ENCODE results near the gene ACSL4. TPM values are rescaled to one million over a fixed set of nuclear protein-coding genes. Genes with fewer than 3 reads are reported as not detected.
"Not testable (repeated sequence)": the region's sequence is repeated elsewhere in the genome, so short reads cannot be mapped to it uniquely, and the experiment has no call there.

ACSL4 gene
- total RNA-seq, 1 experiment from 2014 or later, result 30.2 TPM

- DNase-seq (ENCODE audit: low spot score), result peak; percentile 28
Measured at GRCh38 chrX:109732017-109732801, 848 bp downstream of the ACSL4 start.

- no peak for DNase-seq (ENCODE audit: low spot score)
Measured at GRCh38 chrX:109728173-109728535, 4.9 kb downstream of the ACSL4 start.

GRCh38 chrX:109724971-109725370 is 8.1 kb downstream of the ACSL4 start:
- DNase-seq (ENCODE audit: low spot score), result not testable (repeated sequence)

GRCh38 chrX:109720947-109721346 is 12.1 kb downstream of the ACSL4 start:
- DNase-seq (ENCODE audit: low spot score), result no peak

- no peak for DNase-seq (ENCODE audit: low spot score)
Measured at GRCh38 chrX:109719264-109719663, 13.8 kb downstream of the ACSL4 start.

GRCh38 chrX:109716431-109717028 is 16.5 kb downstream of the ACSL4 start:
- DNase-seq (ENCODE audit: low spot score), result no peak

- no peak for DNase-seq (ENCODE audit: low spot score)
Measured at GRCh38 chrX:109714340-109714958, 18.6 kb downstream of the ACSL4 start.

- DNase-seq (ENCODE audit: low spot score), result no peak
Measured at GRCh38 chrX:109710181-109710580, 22.9 kb downstream of the ACSL4 start.

GRCh38 chrX:109709129-109709631 is 23.9 kb downstream of the ACSL4 start:
- no peak for DNase-seq (ENCODE audit: low spot score)

GRCh38 chrX:109707720-109708119 is 25.3 kb downstream of the ACSL4 start:
- no peak for DNase-seq (ENCODE audit: low spot score)

- DNase-seq (ENCODE audit: low spot score), result no peak
Measured at GRCh38 chrX:109707319-109707718, 25.7 kb downstream of the ACSL4 start.

- DNase-seq (ENCODE audit: low spot score), result no peak
Measured at GRCh38 chrX:109704563-109704962, 28.5 kb downstream of the ACSL4 start.

GRCh38 chrX:109697855-109698254 is 35.2 kb downstream of the ACSL4 start:
- no peak for DNase-seq (ENCODE audit: low spot score)

- DNase-seq (ENCODE audit: low spot score), result no peak
Measured at GRCh38 chrX:109696146-109696740, 36.8 kb downstream of the ACSL4 start.

GRCh38 chrX:109695637-109696036 is 37.4 kb downstream of the ACSL4 start:
- DNase-seq (ENCODE audit: low spot score), result no peak

GRCh38 chrX:109691752-109692151 is 41.3 kb downstream of the ACSL4 start:
- no peak for DNase-seq (ENCODE audit: low spot score)

GRCh38 chrX:109691277-109691676 is 41.8 kb downstream of the ACSL4 start:
- no peak for DNase-seq (ENCODE audit: low spot score)

- DNase-seq (ENCODE audit: low spot score), result no peak
Measured at GRCh38 chrX:109687903-109688302, 45.2 kb downstream of the ACSL4 start.

GRCh38 chrX:109685656-109686078 is 47.4 kb downstream of the ACSL4 start:
- no peak for DNase-seq (ENCODE audit: low spot score)

GRCh38 chrX:109684136-109684535 is 48.9 kb downstream of the ACSL4 start:
- DNase-seq (ENCODE audit: low spot score), result no peak

- DNase-seq (ENCODE audit: low spot score), result no peak
Measured at GRCh38 chrX:109681475-109682081, 51.5 kb downstream of the ACSL4 start.

- DNase-seq (ENCODE audit: low spot score), result no peak
Measured at GRCh38 chrX:109679820-109680219, 53.2 kb downstream of the ACSL4 start.
